Mucosa of descending colon (tissue), 3 donors: ENCODE data around the gene ZNF845. TPM values are rescaled to one million over a fixed set of nuclear protein-coding genes. Genes with fewer than 3 reads are reported as not detected.
"Not testable (repeated sequence)": the region's sequence is repeated elsewhere in the genome, so short reads cannot be mapped to it uniquely, and the experiment has no call there.

ENCODE experiments used
- ATAC-seq: fragments of 200-7000 bp; cut with Tn5 transposase; one replicate; pipeline ENCODE4 v1.9.1; 2020; ENCODE audit warnings: mild to moderate bottlenecking, moderate library complexity
- DNase-seq, 3 donors: peaks; one replicate each; pipeline ENCODE4 v3.0.0-alpha.2; 2020
- H3K36me3 ChIP-seq: fragments of 200-600 bp; one replicate; pipeline ENCODE4 v1.8.0; 2021; ENCODE audit warnings: low read depth, mild to moderate bottlenecking
- H3K4me1 ChIP-seq: fragments of 200-600 bp; one replicate; pipeline ENCODE4 v1.8.0; 2021; ENCODE audit warnings: low read depth, mild to moderate bottlenecking
- H3K4me3 ChIP-seq: fragments of 200-600 bp; one replicate; pipeline ENCODE4 v1.8.0; 2021; ENCODE audit warnings: mild to moderate bottlenecking
- H3K9me3 ChIP-seq: fragments of 200-600 bp; one replicate; pipeline ENCODE4 v1.8.0; 2021; ENCODE audit warnings: mild to moderate bottlenecking
- CTCF ChIP-seq: fragments of 200-600 bp; IDR thresholded peaks from one replicate; pipeline ENCODE4 v1.8.0; 2022; ENCODE audit warnings: antibody characterized with exemption, mild to moderate bottlenecking
- intact Hi-C, 2 donors: fragments of 100-400 bp; cut with DNase I in 1 of 2; cut with micrococcal nuclease in 1 of 2; formaldehyde crosslinking; loops; one replicate each; pipeline versions ENCODE4 v1.11.0 to v1.11.1; 2022; cut with DNase I, micrococcal nuclease
- long read RNA-seq, 2 donors: library from polyadenylated mRNA; unstranded; transcript quantifications; one replicate each; pipeline ENCODE4 v2.0.0, GENCODE V29; 2019 to 2021
- total RNA-seq, 3 donors: library from RNA; stranded (reverse); fragmentation: NEBNext Ultra II Directional in 2 of 3; extraction: Animal tissue kit (Norgen Biotek cat#: 25700) in 2 of 3; gene quantifications; one replicate each; pipeline versions ENCODE4 v1.2.1 to v1.2.4, GENCODE V29; 2021 to 2023
- donor health status: DM: no; HTN: no; CAD: no; lungs with moderate emphysema.
- donor health status: DM: no; HTN: no; CAD: no.
- donor health status: DM: no; HTN: yes; CAD: no.

Gene ZNF845
- 1 to 10 TPM; 6.1 to 7.9 (median 7.6) TPM for total RNA-seq
- long read RNA-seq, donor 1, full-length matches to known transcripts, result 5 of 5 reads
- long read RNA-seq, donor 1, partial matches to known transcripts, result 0 of 5 reads
- long read RNA-seq, donor 1, other reads (novel, unspliced or antisense), result 0 of 5 reads
- long read RNA-seq, donor 2, full-length matches to known transcripts, result 2 of 2 reads
- long read RNA-seq, donor 2, partial matches to known transcripts, result 0 of 2 reads
- long read RNA-seq, donor 2, other reads (novel, unspliced or antisense), result 0 of 2 reads

GRCh38 chr19:53333463-53334449, at the start of gene ZNF845:
Gene ZNF845 (plus strand): TSS chr19:53333749. CDS start chr19:53341308, 7,559 bp downstream.
- DNase-seq (peak; percentile 96 to 99 (median 99)), ATAC-seq (peak; percentile 100)
- Histone ChIP-seq H3K9me3 (peaks cover 20% of the 10 kb centered on the region), H3K36me3 (no peaks in the 10 kb centered on the region), H3K4me1 (peaks cover 3% of the 10 kb centered on the region), H3K4me3 (peak within 1 kb of the TSS; percentile 62)
- no peak for TF ChIP-seq CTCF
- intact Hi-C loops, result no loop called here

DNA sequence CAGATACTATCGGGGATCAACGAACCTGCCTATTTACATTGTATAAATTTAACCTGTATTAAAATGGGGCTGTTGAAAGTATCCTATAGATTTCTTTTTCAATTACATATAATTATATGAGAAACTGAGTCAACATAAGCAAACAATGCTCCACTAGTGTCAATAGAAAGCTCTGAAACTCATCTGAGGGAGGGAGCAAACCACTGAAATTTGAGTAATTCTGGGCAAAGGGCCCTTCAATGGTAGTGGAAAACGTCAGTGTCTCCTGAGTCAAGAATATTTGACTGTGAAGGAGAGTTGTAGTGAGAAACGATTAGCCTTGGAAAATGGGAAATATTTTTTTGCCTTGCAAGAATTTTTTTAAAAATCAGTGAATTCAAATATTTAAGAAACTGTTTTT, 48.5 kb upstream of the ZNF845 start:
- no peak for TF ChIP-seq CTCF
- intact Hi-C loops, result no loop called here
- H3K36me3 ChIP-seq, result no peaks in the 10 kb centered on the region
- H3K4me3 ChIP-seq, result no peak overlapping the region
- H3K4me1 ChIP-seq, result no peaks in the 10 kb centered on the region
- ATAC-seq, result no peak
- no peak for DNase-seq
- H3K9me3 ChIP-seq, result peaks cover 25% of the 10 kb centered on the region

GRCh38 chr19:53290758-53291549, 42.6 kb upstream of the ZNF845 start:
- TF ChIP-seq CTCF, result no peak
- Histone ChIP-seq H3K9me3 (peaks cover 61% of the 10 kb centered on the region), H3K4me3 (no peak overlapping the region), H3K4me1 (no peaks in the 10 kb centered on the region), H3K36me3 (no peaks in the 10 kb centered on the region)
- intact Hi-C loops, result no loop called here
- ATAC-seq (no peak), DNase-seq (no peak)

DNA sequence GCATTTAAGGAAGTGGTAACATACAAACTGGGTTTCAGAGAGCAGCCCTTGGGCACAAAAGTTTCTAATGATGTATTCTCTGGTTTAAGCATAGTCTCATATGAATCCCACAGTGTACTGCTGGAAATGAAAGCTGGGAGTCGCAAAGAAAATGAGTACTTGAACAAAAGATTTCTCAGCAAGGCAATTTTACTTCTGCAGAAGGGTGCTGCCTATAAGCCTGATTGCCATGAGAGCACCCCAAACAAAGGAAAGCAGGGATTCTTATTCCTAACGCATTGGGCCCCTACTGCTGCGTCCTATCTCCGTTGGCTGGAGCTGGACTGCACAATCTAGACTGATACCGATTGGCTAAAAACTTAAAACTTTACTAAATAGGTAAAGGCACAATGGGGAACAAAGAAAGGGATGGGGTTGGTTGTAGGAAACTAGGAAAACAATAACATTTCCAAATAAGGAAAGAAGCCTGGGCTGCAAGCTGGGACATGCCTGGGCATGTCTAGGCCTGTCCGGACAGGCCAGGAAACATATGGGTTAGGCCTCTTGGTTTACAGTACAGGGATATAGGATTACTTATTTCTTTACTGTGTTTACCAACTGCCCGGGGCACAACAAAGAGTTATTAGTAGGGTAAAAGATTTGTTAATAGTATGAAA, 38.6 kb upstream of the ZNF845 start:
- TF ChIP-seq CTCF, result no peak
- DNase-seq, result no peak
- Histone ChIP-seq H3K36me3 (no peaks in the 10 kb centered on the region), H3K4me3 (no peak overlapping the region), H3K9me3 (peaks cover 63% of the 10 kb centered on the region), H3K4me1 (no peaks in the 10 kb centered on the region)
- ATAC-seq, result no peak
- intact Hi-C loops, result no loop called here

- H3K9me3 ChIP-seq, intact Hi-C loops, ATAC-seq, DNase-seq, H3K4me3 ChIP-seq, H3K4me1 ChIP-seq, H3K36me3 ChIP-seq: not testable (repeated sequence)
Observed at GRCh38 chr19:53301341-53301740, 32.2 kb upstream of the ZNF845 start.
